Putamen (tissue), 1 donor: ENCODE data around the gene RAB8A.

ENCODE experiments used
- DNase-seq: peaks from one replicate; pipeline ENCODE4 v3.0.0-alpha.2; 2016; ENCODE audit warnings: low spot score

The RAB8A gene

GRCh38 chr19:16180611-16181010 is 68.9 kb downstream of the RAB8A start:
- DNase-seq, result no peak
